OCI-LY7 (cell line): ENCODE data around the gene MEF2A. TPM values are rescaled to one million over a fixed set of nuclear protein-coding genes. Genes with fewer than 3 reads are reported as not detected.

ENCODE experiments used
- BruUV-seq: library from RNA; stranded (reverse); fragments of 400-500 nt; replicated peaks from 2 replicates; lab custom pipeline; 2021; lab: Mats Ljungman, UMichigan
- CTCF ChIA-PET: fragments of 300-600 bp; sonication (Branson Sonifier 250); formaldehyde crosslinking; loops from one replicate; lab custom pipeline; 2022; ENCODE audit warnings: antibody characterized with exemption; ENCODE audit not compliant: unreplicated experiment; lab: Charles Lee
- POLR2A ChIA-PET: fragments of 300-600 bp; sonication (Branson Sonifier 250); formaldehyde crosslinking; loops from one replicate; lab custom pipeline; 2022; ENCODE audit warnings: antibody characterized with exemption; lab: Charles Lee
- DNase-seq: peaks from one replicate; pipeline ENCODE4 v3.0.0-alpha.2; 2015; ENCODE audit warnings: low spot score
- H2AFZ ChIP-seq: fragments of 200-600 bp; sonication (generic), shearing (Covaris generic); 2 replicates; pipeline ENCODE4 v1.6.1; 2014; ENCODE audit warnings: mild to moderate bottlenecking, antibody characterized with exemption, low read length, moderate library complexity
- H3K27ac ChIP-seq: fragments of 200-600 bp; sonication (generic); 2 replicates; pipeline ENCODE4 v1.5.1; 2014; ENCODE audit warnings: mixed run types, low read depth, mild to moderate bottlenecking, moderate library complexity, low read length, inconsistent platforms; ENCODE audit not compliant: poor library complexity, severe bottlenecking
- H3K36me3 ChIP-seq: fragments of 200-600 bp; sonication (generic); 2 replicates; pipeline ENCODE4 v1.6.1; 2014; ENCODE audit warnings: mild to moderate bottlenecking, antibody characterized with exemption, low read length, moderate library complexity, mixed read lengths; ENCODE audit not compliant: insufficient read depth
- H3K4me1 ChIP-seq: fragments of 200-600 bp; sonication (generic); 2 replicates; pipeline ENCODE4 v1.5.1; 2014; ENCODE audit warnings: mild to moderate bottlenecking, low read length; ENCODE audit not compliant: insufficient read depth, poor library complexity, severe bottlenecking
- H3K4me2 ChIP-seq: fragments of 200-600 bp; sonication (generic); 2 replicates; pipeline ENCODE4 v1.6.1; 2014; ENCODE audit warnings: mild to moderate bottlenecking, low read length
- H3K4me3 ChIP-seq: fragments of 200-600 bp; sonication (generic); 2 replicates; pipeline ENCODE4 v1.5.1; 2014; ENCODE audit warnings: mild to moderate bottlenecking, low read depth, low read length; ENCODE audit not compliant: poor library complexity, severe bottlenecking
- H3K79me2 ChIP-seq: fragments of 200-600 bp; sonication (generic); 2 replicates; pipeline ENCODE4 v1.6.1; 2016; ENCODE audit warnings: low read depth, mild to moderate bottlenecking, low read length, moderate library complexity, mixed read lengths; ENCODE audit not compliant: insufficient read depth
- H3K9me2 ChIP-seq: fragments of 200-600 bp; sonication (generic); 2 replicates; pipeline ENCODE4 v1.6.1; 2016; ENCODE audit warnings: mild to moderate bottlenecking, low read length, mixed read lengths; ENCODE audit not compliant: insufficient read depth
- H3K9me3 ChIP-seq: fragments of 200-600 bp; sonication (generic); 2 replicates; pipeline ENCODE4 v1.6.1; 2014; ENCODE audit warnings: mild to moderate bottlenecking, mixed run types, low read length, mixed read lengths
- H4K20me1 ChIP-seq: fragments of 200-600 bp; sonication (generic); 2 replicates; pipeline ENCODE4 v1.6.1; 2014; ENCODE audit warnings: mild to moderate bottlenecking, antibody characterized with exemption, low read length, moderate library complexity, mixed read lengths; ENCODE audit not compliant: insufficient read depth
- CTCF ChIP-seq: fragments of 200-600 bp; sonication (generic); conservative IDR thresholded peaks from 2 replicates; pipeline ENCODE4 v1.5.1; 2014; ENCODE audit warnings: mild to moderate bottlenecking, antibody characterized with exemption, low read length, moderate library complexity, mixed read lengths
- EZH2phosphoT487 ChIP-seq: fragments of 200-600 bp; sonication (generic); IDR thresholded peaks from 2 replicates; pipeline ENCODE4 v1.6.1; 2018; ENCODE audit warnings: low read depth, borderline replicate concordance, mild to moderate bottlenecking, mixed run types, antibody characterized with exemption, low read length, moderate library complexity, mixed read lengths
- intact Hi-C: fragments of 100-400 bp; cut with micrococcal nuclease; formaldehyde crosslinking; loops from one replicate; pipeline ENCODE4 v1.10.0; 2022; ENCODE audit not compliant: unreplicated experiment
- total RNA-seq, 2 experiments: library from RNA; depleted of rRNA in 1 of 2; stranded (reverse); fragments of >200 nt in 1 of 2; shearing (Covaris generic) in 1 of 2; gene quantifications; 2 replicates each; pipeline ENCODE4 v1.2.3, GENCODE V29; 2014 to 2022

MEF2A gene
- total RNA-seq, 2 experiments from 2014 or later: 28.0 to 38.2 TPM

- no TSS peak for BruUV-seq
- CTCF ChIA-PET: no interaction called here
- POLR2A ChIA-PET: no interaction called here
Observed at GRCh38 chr15:99762288-99762687, 196.5 kb downstream of the MEF2A start.

DNA sequence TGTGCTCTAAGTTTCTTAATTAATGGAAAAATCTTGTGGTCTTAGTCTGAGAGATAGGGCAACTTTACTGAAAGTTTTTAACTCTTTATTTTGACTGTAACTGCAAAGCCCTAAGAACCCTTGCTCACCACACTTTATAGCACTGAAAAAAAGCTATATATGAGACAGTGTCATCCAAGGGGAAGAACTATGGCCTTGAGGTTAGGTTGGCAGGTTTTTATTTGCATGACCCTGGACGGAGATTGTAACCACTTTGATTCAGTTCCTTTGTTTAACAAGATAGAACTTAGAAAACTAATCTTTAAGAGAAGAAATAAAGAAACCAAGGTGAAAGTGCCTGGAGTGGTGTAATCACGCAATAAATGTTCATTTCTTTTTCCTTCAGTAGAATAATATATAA lies 198.0 kb downstream of the MEF2A start:
- no TSS peak for BruUV-seq
- intact Hi-C loops: no loop called here

More at GRCh38 chr15:99762288-99762687, 196.5 kb downstream of the MEF2A start:
- DNase-seq: no peak
- no peaks in the 10 kb centered on the region for H3K79me2 ChIP-seq
- no peak overlapping the region for H3K4me3 ChIP-seq
- no peaks in the 10 kb centered on the region for H3K9me2 ChIP-seq
- 0 out of 2 replicates have a peak, but pooled peaks cover 3% of the 10 kb centered on the region for H3K9me3 ChIP-seq
- no peaks in the 10 kb centered on the region for H3K4me1 ChIP-seq
- TF ChIP-seq EZH2phosphoT487 (no peak), CTCF (no peak)
- no peak overlapping the region for H2AFZ ChIP-seq
- H3K4me2 ChIP-seq: no peak overlapping the region
- intact Hi-C loops: no loop called here
- no peak overlapping the region for H3K27ac ChIP-seq
- no peaks in the 10 kb centered on the region for H4K20me1 ChIP-seq
- H3K36me3 ChIP-seq: no peaks in the 10 kb centered on the region

More for the DNA sequence above, 198.0 kb downstream of the MEF2A start:
- H3K9me2 ChIP-seq: no peaks in the 10 kb centered on the region
- H4K20me1 ChIP-seq: no peaks in the 10 kb centered on the region
- H2AFZ ChIP-seq: no peak overlapping the region
- TF ChIP-seq EZH2phosphoT487 (no peak), CTCF (no peak)
- H3K4me1 ChIP-seq: no peaks in the 10 kb centered on the region
- no peak for DNase-seq
- H3K9me3 ChIP-seq: 0 out of 2 replicates have a peak, but pooled peaks cover 3% of the 10 kb centered on the region
- H3K36me3 ChIP-seq: no peaks in the 10 kb centered on the region
- H3K27ac ChIP-seq: no peak overlapping the region
- H3K4me2 ChIP-seq: no peak overlapping the region
- ChIA-PET POLR2A (no interaction called here), CTCF (no interaction called here)
- H3K4me3 ChIP-seq: no peak overlapping the region
- H3K79me2 ChIP-seq: no peaks in the 10 kb centered on the region
